NOMO-1 treated with DMSO at 0.1 percent for 48 hours (cell line): ENCODE data around the gene ARMC7.

ENCODE experiments used
- DNase-seq: peaks from one replicate; lab custom pipeline; 2025; ENCODE audit not compliant: unreplicated experiment; lab: John Stamatoyannopoulos, UW

The ARMC7 gene

DNA sequence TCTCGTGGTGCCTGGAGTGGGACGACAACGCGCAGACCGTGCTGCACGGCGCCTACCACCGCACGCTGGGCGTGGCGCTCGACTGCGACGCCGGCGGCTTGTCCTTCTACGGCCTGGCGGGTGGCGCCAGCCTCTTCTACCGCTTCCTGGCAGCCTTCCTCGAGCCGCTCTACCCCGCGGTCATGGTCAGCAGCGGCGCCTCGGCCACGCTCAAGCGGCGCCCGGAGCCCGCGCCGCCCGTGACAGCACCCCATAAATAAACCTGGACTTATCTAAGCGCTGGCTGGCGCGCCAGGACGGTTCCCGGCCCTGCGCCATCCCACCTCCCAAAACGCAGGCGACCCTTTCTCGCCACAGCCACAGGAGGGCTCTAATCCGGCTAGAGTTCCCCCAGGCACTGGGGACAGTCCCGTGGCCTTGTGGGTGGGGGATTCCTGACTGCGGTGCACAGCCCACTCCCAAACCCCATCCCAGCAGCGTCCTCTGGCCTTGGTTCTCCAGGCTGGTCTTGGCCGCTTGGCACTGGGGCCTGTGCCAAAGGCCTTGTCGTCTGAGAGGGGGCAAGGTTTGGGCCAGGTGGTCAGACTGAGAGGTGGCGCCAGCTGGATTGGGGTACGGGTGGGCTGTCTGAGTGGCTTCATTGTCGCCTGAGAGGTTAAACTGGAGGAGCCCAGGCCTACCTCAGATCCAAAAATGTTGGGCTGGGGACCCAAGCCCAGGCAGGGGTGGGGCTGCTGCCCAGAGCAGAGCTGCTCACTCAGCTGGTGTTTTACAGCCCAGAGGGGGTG is 32.1 kb upstream of the ARMC7 start:
- DNase-seq, result peak; percentile 60

DNA sequence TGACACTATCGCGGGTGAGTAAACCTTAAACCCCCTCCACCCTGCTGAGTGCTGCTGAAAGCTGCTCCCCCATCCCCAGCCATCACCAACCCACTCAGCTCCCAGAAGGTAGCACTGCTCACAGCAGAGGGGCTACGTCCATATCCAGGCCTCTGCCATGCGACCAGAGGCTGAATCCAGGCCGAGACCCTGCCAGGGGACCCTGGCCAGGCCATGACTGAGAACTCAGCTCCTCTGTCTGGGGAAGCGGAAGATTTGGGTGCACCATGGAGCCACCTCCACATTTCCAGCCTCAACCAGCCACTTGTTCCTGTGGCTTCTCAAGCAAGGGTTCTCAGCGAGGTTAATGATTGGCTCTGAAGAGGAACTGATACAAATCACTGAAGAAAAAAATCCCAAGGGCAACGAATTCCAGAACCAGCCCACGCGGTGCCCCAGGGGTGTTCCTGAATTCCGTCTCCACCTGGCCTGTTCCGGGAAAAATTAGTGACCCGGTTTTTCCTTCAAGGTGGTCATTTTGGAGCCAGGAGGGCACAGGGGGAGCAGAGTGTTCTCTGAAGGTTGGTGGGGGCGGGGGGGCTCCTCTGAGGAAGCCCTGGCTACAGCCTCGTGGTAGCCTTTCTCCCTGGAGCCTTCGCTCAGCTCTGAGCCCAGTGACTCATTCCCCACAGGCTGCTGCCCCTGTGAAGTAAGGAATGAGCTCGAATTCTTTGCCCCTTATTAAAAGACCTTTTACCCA is 31.3 kb upstream of the ARMC7 start:
- DNase-seq, result no peak

DNA sequence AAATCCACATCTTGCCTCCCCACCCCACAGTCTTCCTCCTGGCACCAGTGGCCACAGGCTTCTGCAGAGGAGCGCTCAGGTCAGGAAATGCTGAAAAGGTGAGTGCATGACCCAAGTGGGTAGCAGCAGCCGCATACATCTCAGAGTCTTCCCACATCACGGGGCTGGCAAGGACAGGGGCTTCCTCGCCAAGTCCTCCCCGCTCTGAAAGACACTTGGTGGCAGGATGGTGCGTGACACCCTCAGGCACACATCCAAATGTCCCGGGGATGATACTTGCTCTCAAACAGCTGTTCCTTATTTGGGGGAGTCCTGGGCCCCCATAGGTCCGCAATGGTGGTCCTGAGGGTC is 30.8 kb upstream of the ARMC7 start:
- no peak for DNase-seq

DNA sequence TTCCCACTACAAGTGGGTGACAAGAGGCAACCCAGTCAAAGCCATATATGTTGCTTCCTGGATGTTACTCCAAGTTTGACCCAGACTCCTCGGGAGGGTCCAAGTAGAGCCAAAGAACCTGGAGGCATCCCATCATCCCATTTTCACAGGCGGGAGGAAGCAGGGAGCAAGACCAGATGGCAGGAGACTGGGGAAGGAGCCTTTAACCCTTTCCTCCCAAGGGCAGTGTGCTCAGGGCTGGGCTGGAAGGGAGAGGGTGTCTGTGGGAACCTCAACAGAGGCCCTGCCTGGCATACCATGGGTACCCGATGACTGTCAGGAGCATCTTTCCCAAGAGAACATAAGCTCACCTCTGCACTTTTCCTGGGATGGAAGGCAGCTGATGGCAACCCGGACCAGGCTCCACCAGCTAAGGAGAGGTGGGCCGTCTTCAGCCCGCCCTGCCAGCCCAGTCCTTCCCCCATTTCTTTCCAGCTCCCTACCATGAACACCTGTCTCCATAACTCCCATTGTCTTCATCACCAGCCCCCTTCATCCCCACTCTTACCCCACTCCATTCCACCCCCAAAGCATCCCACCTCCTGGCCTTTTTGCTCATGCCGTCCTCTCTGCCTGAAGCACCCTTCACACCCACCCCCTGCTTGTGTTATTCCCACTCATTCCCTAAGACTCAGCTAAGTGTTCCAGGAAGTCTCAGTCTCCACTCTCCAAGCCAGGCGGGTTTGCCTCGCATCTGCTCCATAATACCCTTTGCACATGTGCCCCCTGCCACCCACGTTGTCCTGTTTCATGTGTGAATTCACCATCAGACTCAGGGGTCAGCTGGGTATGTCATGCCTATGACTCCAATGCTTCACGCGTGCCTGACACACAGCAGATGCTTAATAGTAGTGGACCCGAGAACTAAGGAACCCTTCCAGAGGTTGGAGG is 27.9 kb upstream of the ARMC7 start:
- no peak for DNase-seq

DNA sequence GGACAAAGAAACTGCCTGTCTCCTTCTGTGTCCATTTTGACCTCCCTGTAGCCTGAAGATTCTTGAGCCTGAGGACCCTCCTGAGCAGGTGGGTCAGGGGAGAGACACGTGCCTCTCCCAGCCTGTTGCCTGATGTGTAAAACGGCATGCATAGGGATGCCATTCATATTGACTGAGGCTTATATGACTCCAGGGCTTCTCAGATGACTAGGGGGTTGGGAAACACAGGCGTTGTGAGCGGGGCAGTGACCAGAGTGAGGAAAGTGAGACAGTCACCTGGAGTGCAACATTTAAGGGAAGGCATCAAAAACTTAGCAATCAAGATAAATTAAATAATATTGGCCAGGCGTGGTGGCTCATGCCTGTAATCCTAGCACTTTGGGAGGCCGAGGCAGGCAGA is 27.1 kb upstream of the ARMC7 start:
- no peak for DNase-seq

DNA sequence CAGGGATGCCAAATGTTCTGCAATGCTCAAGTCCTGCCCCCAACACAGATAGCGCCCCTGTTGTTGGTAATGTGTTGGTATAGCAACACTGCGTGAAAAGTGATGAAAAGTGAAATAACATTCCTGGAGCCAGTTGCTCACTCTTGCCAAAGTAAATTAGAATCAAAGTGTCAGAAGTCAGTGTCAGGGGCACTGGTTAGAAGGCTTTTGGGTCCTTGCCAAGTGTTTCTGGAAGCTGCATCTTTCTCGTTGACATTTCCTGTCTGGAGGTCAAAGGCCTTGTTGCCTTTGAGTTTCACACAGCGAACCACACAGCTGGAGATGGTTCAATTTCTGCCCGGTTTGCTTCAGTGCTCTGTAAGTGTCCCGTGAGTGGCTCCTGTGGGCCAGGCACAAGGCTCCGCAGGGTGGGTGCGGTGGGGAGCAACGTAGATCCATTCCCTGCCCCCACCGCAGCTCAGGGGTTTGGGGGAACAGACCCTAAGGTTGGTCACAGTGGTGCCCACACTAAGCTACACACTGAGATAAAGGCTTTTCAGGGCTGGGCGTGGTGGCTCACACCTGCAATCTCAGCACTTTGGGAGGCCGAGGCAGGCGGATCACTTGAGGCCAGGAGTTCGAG is 25.6 kb upstream of the ARMC7 start:
- no peak for DNase-seq

DNA sequence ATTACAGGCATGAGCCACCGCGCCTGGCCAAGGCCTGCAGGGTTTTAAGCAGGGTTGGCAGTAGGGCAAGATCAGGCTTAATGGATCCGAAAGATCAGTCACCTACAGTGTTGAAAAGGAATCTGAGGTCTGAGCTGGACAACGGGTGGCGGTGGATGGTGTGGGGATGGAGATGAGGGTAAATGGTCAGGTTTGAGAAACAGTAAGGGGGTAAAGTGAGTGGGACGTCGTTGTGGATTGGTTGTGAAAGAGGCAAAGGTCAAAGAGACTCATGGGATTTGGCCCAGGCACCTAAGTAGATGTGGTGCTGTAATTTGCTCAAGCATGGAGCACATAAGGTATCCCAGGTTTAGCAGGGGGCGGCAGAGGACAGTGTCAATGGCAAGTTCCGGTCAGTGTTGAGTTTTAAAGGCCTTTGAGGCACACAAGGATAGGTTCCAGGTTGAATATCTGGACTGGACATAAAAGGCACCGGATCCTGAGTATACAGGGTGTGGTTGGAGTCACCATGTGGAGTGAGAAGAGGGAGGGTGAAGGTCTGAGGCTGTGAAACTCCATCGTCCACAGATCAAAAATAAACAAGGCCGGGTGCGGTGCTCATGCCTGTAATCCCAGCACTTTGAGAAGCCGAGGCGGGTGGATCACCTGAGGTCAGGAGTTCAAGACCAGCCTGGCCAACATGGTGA is 23.1 kb upstream of the ARMC7 start:
- DNase-seq, result no peak

DNA sequence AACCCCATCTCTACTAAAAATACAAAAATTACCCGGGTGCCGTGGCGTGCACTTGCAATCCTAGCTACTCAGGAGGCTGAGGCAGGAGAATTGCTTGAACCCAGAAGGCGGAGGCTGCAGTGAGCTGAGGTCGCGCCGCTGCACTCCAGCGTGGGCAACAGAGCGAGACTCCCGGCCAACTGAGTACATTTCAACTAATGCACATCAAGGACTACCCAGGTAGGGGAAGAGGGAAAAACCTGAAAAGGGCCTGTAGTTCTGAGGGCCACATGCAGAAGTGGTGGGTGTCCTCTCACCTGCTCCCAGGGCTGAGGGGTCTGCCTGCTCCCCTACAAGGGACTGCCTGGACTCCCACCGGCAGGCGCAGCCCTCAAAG is 22.6 kb upstream of the ARMC7 start:
- no peak for DNase-seq

DNA sequence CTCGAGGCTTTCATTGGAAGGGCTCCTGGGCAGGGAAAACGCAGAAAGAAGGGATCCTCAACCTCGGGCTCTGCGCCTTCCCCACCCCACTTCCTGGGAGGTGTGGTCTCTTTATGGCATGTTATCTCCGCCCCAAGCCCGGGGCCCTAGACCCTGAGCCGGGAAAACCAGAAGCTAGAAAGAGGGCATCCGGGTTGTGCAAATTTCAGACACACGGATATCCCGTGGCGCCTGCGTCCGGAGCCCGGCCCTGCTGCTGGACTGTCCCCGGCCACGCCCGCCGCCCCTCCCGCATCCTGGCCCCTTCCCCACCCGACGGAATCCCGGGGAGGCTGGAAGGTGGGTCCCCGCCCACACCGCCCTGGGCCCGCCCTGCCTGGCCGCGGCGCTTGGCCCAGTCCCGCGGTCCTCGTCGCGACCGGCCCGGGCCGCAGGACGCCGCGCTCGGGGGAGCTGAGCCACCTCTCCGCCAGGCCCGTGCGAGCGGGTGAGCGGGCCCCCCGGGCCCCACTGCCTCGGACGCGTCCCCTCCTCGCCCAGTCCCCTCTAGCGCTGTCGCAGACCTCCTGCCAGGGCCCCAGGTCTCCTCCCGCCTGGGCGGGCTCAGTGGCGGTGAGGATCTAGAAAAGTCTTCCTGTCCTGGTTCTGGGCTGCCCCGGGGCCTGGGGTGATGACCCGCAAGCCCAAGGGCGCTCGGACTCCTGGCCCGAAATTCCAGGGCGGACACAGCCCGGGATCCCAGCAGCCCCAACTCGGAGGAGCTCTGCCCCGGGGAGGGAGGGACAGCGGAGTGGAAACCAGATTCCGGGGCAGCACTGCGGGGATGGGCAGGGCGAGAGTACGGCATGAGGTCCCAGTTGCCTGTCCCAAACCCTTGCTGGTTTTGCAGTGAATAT is 22.0 kb upstream of the ARMC7 start, which contains the start of gene SLC16A5:
SLC16A5 (plus strand) TSS at position 397 of the 896 bp plus-strand sequence. CDS start 5,683 bp downstream, outside the sequence.
- DNase-seq, result peak; percentile 78

DNA sequence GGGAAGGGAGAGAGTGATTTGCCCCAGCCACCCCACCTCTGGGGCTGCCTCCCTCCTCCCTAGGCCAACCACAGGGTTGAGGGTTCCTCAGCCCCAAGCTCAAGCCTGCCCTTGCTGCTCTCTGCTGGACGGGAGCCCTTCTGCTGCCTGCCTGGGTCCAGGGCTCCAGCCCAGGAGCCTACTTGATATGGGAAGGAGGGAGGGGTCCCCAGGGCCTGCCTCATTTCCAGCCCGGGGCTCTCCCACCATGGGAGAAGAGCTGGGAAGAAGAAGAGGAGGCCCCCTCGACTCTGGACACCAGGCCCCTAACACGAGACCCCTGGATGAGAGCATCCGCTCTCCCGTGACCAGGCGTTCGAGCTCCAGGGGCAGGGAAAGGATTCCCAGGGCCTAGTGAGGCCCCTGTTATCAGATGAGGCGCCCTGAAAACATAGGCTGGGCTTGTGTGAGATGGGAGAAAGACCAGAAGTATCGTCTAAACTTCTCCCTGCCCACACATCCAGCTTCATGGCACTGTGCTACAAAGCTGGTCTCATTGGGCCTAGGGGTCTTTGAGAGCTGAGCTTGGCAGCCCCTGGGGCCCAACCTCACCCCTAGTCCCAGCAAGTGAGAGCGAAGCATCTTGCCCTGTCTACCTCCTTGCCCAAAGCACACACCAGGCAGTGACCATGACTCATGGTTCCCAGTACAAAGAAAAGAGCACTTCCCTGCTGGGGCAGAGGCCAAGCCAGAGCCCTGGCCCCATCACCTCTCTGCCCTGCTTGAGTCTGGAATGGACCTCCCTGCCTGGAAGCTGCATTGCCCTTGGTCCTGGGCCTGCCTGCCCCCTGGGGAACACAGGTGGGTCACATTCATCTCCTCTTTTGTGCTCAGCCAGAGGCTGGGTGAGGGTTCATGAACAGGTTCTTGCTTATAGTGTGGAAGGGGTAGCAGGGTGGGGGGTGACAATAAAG is 21.0 kb upstream of the ARMC7 start:
- no peak for DNase-seq

DNA sequence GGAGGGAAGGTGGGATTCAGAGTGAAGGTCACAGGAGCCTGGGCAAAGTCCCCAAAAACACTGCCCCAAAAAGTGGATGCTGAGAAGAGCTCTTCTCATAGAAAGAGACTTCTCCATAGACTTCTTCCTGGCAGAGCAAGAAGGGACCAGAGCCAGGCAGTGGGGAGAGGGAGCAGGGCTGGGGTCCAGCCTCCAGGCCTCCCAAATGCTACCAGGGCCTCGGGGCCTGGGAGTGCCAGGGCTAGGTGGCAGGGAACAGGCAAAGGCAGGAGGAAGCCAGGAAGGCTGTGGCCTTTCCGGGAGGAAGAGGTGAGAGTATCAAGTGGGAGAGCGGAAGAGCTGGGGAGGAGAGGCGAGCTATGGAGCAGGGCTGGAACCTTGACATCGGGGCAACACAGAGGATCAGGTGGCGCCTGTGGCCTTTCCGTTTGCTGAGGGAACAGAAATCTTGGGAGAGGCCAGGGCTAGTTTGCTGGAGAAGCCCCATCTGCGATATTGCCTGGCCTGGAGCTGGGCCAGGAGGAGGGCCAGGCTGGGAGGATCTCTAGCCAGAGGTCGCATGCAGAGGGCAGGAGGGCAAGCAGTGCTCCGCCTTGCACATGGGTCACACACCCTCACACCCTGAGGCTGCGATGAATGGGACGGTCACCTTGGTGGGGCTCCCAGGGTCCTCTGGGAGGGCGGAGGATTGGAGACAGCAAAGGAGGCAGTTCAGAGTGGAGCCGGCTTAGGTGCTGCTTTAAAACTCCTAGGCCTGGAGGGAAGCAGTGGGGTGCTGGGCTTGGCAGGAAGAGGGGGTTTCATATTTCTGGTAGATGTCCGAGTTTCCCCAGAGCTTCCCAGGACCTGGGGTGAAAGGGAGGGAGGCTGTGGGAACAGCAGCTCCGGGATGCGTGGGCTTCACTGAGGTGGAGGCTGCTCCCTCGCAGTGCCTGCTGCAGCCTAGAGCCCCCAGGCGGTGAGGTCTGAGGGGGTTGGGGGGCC is 18.6 kb upstream of the ARMC7 start:
- DNase-seq, result no peak

DNA sequence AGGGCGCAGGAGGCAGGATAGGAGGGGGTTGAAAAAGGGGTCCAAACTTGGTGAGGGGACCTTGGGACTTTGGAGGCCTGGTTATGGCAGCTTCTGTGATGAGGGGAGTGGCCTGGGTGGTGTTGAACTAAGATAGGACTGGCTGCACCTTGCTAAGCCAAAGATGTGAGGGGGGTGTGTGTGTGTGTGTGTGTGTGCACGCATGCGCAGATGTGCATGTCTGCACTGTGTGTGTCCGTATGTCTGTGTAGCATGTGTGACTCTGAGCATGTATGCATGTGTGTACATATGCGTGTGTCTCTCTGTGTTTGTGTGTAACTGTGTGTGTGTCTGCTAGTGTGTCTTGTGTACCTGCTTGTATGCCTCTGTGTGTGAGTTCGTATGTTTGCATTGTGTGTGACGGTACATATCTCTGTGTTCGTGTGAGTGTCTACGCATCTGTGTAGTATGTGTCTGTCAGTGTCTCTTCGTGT is 17.9 kb upstream of the ARMC7 start:
- no peak for DNase-seq

DNA sequence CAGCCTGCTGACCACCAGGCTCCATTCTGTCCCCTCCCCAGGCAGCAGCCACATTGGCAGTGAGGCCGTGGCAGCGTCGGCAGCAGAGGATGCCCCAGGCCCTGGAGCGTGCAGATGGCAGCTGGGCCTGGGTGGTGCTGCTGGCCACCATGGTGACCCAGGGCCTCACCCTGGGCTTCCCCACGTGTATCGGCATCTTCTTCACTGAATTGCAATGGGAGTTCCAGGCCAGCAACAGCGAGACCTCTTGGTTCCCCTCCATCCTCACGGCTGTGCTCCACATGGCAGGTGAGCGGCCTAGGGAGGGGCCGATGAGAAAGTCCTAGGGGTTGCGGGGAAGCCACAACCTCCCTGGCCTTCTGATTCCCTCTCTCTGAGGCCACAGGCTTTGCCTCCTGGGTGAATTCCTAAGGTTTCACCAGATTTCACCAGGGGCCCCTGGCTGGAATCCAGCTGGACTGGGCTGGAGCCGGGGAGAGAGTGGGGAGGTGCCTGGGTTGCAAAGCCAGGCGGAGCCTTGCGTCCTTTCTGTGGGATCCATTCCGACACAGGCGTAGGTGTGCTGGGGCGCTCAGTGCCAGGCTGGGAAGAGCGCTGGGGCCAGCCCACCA is 16.1 kb upstream of the ARMC7 start:
- DNase-seq, result no peak

DNA sequence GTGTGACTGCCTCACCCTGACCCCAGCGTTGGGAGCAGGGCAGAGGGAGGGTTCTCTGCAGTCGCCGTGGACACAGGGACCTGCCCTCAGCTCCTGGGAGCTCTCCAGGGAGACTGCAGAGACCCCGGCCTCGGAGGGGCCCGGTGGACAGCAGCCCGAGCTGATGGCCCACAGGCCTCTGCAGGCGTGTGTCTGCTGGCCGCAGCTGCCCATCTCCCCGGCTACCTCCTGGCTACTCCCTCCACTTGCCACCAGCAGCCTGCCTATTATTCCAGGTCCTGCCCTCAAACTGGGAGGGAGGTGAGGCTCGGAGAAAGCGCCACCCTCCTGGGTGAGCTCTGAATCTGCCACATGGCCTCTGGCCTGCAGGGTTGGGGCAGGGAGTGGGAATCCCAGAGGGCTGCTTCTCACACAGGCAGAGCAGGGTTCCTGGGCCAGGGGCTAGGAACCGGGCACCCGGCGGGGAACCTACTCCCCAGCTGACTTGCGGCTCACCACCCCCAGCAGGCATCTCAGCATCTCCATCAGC is 14.8 kb upstream of the ARMC7 start:
- no peak for DNase-seq

DNA sequence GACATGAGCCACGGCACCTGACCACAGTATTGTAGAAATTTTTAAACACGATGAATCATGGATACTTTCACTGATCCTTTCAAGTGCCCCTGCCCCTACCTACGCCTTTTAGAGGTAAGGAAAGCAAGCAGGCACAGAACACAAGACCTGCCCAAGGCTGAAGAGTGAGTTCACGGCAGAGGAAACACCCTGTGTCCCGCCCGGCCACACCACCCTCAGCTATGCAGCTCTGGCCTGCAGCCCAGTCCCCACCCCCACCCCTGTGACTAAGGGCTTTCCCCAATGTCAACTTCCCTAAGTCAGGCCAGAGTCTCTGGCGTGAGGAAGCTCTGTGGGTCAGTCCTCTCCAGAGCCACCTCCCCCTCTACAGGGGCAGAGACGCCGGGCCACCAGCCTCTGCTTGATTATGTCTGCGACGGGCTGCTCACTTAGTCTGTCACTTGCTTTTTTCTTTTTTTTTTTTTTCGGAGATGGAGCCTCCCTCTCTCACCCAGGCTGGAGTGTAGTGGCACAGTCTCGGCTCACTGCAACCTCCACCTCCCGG is 13.6 kb upstream of the ARMC7 start:
- DNase-seq, result peak; percentile 78

DNA sequence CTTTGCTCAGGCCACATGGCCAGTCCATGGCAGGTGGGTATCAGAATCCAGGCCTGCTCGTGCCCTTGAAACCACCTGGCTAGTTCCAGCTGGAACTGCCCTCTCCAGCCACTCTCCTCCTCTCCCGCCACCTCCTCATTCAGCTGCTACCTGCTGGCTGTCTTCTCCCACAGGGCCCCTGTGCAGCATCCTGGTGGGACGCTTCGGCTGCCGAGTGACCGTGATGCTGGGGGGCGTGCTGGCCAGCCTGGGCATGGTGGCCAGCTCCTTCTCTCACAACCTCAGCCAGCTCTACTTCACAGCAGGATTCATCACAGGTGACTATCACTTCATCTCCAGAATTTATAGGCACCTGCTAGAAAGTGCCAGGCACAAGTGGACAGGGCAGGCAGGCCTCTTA is 11.9 kb upstream of the ARMC7 start:
- no peak for DNase-seq
